ENCODE measurements around the gene SLC22A7.

The SLC22A7 gene, protein sequence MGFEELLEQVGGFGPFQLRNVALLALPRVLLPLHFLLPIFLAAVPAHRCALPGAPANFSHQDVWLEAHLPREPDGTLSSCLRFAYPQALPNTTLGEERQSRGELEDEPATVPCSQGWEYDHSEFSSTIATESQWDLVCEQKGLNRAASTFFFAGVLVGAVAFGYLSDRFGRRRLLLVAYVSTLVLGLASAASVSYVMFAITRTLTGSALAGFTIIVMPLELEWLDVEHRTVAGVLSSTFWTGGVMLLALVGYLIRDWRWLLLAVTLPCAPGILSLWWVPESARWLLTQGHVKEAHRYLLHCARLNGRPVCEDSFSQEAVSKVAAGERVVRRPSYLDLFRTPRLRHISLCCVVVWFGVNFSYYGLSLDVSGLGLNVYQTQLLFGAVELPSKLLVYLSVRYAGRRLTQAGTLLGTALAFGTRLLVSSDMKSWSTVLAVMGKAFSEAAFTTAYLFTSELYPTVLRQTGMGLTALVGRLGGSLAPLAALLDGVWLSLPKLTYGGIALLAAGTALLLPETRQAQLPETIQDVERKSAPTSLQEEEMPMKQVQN

DNA sequence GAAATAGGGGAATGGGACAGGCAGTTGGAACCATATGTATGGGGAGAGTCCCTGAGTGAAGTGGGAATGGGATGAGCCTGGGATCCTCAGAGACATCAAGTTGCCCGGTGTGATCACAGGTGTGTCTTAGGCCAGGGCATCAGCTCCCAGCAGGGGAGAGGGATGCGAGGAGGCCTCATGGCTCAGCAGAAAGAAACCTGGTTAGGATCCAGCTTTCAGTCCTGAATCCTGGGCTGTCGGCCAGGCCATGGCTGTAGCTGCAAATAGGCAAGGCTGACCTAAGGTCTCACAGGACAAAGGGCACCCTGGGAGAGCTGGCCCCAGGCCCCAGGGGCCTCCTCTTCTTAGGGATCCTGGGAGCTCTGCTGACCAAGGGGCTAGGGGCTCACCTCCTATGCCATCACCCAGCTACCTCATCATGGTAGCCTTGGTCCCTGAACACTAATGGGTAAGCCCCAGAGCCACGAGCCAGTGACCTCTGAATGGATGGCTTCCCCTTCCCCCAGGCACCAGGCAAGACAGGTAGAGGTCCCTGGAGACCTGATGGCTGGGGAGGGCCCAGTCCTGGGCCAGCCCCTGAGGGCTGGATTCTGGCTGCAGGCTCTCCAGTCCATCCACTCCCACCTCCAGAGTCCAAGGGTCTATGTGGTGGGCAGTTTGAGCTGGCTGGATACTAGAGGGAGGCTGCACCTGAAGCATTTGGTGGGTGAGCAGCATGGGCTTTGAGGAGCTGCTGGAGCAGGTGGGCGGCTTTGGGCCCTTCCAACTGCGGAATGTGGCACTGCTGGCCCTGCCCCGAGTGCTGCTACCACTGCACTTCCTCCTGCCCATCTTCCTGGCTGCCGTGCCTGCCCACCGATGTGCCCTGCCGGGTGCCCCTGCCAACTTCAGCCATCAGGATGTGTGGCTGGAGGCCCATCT is at the start of gene SLC22A7:
Gene SLC22A7, plus strand, starts transcription at position 617 of the 921 bp plus-strand sequence. Its CDS starts 99 bp downstream, at position 716.
- Histone ChIP-seq H3K27me3 (ENCODE audit: control insufficient read depth, insufficient read depth, low read length) (peaks cover 4% of the 10 kb centered on the region; the same call in 1 of the 2 replicates), H3K36me3 (ENCODE audit: control insufficient read depth, insufficient read depth, low read length) (no peaks in the 10 kb centered on the region), H3K9me3 (ENCODE audit: control insufficient read depth, insufficient read depth, low read length) (no peaks in the 10 kb centered on the region), H3K4me1 (ENCODE audit: control insufficient read depth, insufficient read depth, low read length) (no peaks in the 10 kb centered on the region), H3K9ac (ENCODE audit: low read depth, low read length) (no peak within 1 kb of the TSS), H3K27ac (ENCODE audit: low read depth, low read length) (no peak within 1 kb of the TSS), H3K4me3 (ENCODE audit: low read depth, low read length) (no peak within 1 kb of the TSS)

DNA sequence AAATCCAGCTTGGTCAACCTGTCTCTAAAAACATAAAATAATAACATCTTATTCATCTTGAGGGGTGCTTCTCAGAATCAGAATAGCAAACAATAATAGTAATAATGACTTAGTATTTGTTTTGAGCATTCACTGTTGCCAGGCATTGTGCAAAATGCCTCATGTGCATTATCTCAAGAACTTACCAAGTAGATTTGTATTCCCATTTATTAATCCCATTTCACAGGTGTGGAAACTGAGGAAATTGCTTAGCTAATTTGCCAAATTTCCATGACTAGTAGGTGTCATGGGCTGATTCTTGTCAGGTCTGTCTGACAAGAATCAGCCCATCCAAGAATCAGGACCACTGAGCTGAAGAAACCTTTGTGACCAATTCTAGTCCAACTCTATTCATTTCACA is 49.3 kb upstream of the SLC22A7 start:
- H3K9me3 ChIP-seq (ENCODE audit: control insufficient read depth, insufficient read depth, low read length), result no peaks in the 10 kb centered on the region
- H3K9ac ChIP-seq (ENCODE audit: low read depth, low read length), result no peak overlapping the region
- H3K4me3 ChIP-seq (ENCODE audit: low read depth, low read length), result no peak overlapping the region
- H3K27me3 ChIP-seq (ENCODE audit: control insufficient read depth, insufficient read depth, low read length), result peaks cover 30% of the 10 kb centered on the region
- no peaks in the 10 kb centered on the region; the same call in 1 of the 2 replicates for H3K4me1 ChIP-seq (ENCODE audit: control insufficient read depth, insufficient read depth, low read length)
- H3K36me3 ChIP-seq (ENCODE audit: control insufficient read depth, insufficient read depth, low read length), result no peaks in the 10 kb centered on the region
- H3K27ac ChIP-seq (ENCODE audit: low read depth, low read length), result no peak overlapping the region

DNA sequence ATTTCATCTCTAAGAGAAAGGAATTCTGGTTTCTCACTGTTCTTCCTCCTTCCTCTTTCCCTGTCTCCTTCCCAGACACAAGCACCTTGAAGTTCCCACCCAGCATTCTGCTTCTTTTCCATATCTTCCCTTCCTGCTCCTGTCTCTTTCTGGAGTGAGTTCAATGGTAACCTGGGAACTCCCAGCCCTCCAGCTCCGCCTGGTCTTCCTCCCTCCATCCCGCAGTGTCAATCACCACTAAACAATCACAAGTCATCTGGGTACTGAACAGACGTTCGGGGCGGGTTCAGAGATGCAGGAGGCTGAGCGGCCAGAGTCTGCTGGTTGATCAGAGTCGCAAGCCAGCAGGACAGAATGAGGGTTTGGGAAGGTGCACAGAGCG is 47.1 kb upstream of the SLC22A7 start:
- Histone ChIP-seq H3K9me3 (ENCODE audit: control insufficient read depth, insufficient read depth, low read length) (no peaks in the 10 kb centered on the region), H3K27me3 (ENCODE audit: control insufficient read depth, insufficient read depth, low read length) (peaks cover 8% of the 10 kb centered on the region), H3K36me3 (ENCODE audit: control insufficient read depth, insufficient read depth, low read length) (no peaks in the 10 kb centered on the region), H3K27ac (ENCODE audit: low read depth, low read length) (no peak overlapping the region), H3K4me3 (ENCODE audit: low read depth, low read length) (no peak overlapping the region), H3K4me1 (ENCODE audit: control insufficient read depth, insufficient read depth, low read length) (no peaks in the 10 kb centered on the region; the same call in 1 of the 2 replicates), H3K9ac (ENCODE audit: low read depth, low read length) (no peak overlapping the region)

DNA sequence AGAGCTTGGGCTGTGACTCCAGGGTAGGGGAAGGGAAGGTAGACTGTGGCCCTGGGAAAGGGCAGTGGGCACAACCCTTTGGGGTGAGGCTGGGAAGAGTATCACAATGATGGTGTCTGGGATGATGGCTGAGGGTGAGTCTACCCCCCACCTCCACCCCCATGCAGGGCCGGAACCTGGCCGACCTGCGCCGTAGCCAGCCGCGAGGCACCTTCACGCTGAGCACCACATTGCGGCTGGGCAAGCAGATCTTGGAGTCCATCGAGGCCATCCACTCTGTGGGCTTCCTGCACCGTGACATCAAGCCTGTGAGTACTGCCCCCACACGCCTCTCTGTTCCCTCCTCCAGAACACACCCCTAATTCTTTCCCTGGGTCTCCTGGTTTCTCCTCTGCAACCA is 44.7 kb upstream of the SLC22A7 start:
- Histone ChIP-seq H3K9ac (ENCODE audit: low read depth, low read length) (no peak overlapping the region), H3K9me3 (ENCODE audit: control insufficient read depth, insufficient read depth, low read length) (no peaks in the 10 kb centered on the region), H3K36me3 (ENCODE audit: control insufficient read depth, insufficient read depth, low read length) (no peaks in the 10 kb centered on the region), H3K27me3 (ENCODE audit: control insufficient read depth, insufficient read depth, low read length) (no peaks in the 10 kb centered on the region), H3K4me1 (ENCODE audit: control insufficient read depth, insufficient read depth, low read length) (no peaks in the 10 kb centered on the region), H3K27ac (ENCODE audit: low read depth, low read length) (no peak overlapping the region), H3K4me3 (ENCODE audit: low read depth, low read length) (no peak overlapping the region)

DNA sequence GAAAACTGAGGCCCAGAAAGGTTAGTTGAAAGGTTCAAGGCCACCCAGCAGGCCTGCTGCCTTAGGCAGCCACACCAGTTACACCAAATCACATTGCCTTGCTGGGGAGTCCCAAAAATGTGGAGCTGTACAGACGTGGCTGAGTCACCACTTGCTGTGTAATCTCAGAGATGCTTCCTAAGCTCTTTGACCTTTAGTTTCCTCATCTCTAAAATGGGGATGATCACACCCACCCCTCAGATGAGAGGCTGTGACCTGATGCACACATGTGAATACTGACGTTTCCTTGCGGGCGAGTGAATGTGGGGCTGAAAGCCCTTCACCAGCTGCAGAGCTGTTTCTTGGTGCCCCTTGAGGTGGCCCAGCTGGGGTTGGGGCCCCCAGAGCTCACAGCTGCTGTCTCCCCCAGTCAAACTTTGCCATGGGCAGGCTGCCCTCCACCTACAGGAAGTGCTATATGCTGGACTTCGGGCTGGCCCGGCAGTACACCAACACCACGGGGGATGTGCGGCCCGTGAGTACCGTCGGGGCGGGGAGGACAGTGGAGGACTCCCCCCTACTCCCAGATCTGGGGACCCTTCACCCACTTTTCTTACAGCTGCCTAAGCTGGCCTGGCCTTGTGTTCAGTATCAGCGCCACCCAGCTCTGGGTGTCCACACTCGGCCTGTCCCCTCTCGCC is 43.8 kb upstream of the SLC22A7 start:
- Histone ChIP-seq H3K4me3 (ENCODE audit: low read depth, low read length) (no peak overlapping the region), H3K4me1 (ENCODE audit: control insufficient read depth, insufficient read depth, low read length) (no peaks in the 10 kb centered on the region), H3K9ac (ENCODE audit: low read depth, low read length) (no peak overlapping the region), H3K27me3 (ENCODE audit: control insufficient read depth, insufficient read depth, low read length) (no peaks in the 10 kb centered on the region), H3K9me3 (ENCODE audit: control insufficient read depth, insufficient read depth, low read length) (no peaks in the 10 kb centered on the region), H3K36me3 (ENCODE audit: control insufficient read depth, insufficient read depth, low read length) (no peaks in the 10 kb centered on the region), H3K27ac (ENCODE audit: low read depth, low read length) (no peak overlapping the region)

DNA sequence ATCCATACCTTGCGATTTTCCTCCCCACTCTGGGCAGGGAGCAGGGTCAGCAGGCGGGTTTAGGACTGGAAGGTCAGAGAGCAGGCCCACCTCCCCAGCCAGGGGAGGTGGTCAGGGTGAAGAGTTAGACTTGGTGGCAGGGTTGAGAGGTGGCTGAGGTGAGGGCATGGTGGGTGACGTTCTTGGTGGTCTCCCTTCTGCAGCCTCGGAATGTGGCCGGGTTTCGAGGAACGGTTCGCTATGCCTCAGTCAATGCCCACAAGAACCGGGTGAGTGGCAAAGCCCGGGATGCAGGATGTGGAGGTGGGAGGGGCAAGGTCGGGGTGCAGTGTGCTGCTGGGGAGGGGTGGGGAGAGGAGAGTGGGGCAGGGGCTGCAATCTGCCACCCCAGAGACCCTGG is 43.2 kb upstream of the SLC22A7 start:
- no peak overlapping the region for H3K4me3 ChIP-seq (ENCODE audit: low read depth, low read length)
- no peaks in the 10 kb centered on the region for H3K9me3 ChIP-seq (ENCODE audit: control insufficient read depth, insufficient read depth, low read length)
- no peak overlapping the region for H3K27ac ChIP-seq (ENCODE audit: low read depth, low read length)
- H3K36me3 ChIP-seq (ENCODE audit: control insufficient read depth, insufficient read depth, low read length), result no peaks in the 10 kb centered on the region
- no peaks in the 10 kb centered on the region for H3K4me1 ChIP-seq (ENCODE audit: control insufficient read depth, insufficient read depth, low read length)
- H3K27me3 ChIP-seq (ENCODE audit: control insufficient read depth, insufficient read depth, low read length), result no peaks in the 10 kb centered on the region
- H3K9ac ChIP-seq (ENCODE audit: low read depth, low read length), result no peak overlapping the region

DNA sequence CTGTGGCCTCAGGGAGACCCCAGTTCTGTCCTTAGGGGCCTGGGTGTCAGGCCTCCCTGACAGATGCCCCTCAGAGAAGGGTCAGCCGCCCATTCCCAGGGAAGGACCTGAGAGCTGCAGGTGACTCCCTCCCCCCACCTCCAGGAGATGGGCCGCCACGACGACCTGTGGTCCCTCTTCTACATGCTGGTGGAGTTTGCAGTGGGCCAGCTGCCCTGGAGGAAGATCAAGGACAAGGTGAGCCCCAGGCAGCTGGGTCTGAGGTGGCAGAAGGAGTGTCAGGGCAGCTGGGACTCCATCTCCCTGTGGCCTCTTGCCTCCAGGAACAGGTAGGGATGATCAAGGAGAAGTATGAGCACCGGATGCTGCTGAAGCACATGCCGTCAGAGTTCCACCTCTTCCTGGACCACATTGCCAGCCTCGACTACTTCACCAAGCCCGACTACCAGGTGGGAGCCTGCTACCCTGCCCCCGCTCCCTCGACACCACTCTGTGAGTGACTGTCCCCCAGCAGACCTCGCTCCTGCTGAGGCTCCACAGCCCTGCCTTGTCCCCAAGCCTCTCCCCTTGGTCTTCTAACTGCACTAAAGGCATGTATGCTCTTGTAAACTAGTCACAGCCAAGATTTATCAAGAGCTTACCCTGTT is 42.5 kb upstream of the SLC22A7 start:
- H3K27ac ChIP-seq (ENCODE audit: low read depth, low read length), result no peak overlapping the region
- no peaks in the 10 kb centered on the region for H3K4me1 ChIP-seq (ENCODE audit: control insufficient read depth, insufficient read depth, low read length)
- no peaks in the 10 kb centered on the region for H3K9me3 ChIP-seq (ENCODE audit: control insufficient read depth, insufficient read depth, low read length)
- no peak overlapping the region for H3K4me3 ChIP-seq (ENCODE audit: low read depth, low read length)
- no peaks in the 10 kb centered on the region for H3K27me3 ChIP-seq (ENCODE audit: control insufficient read depth, insufficient read depth, low read length)
- H3K36me3 ChIP-seq (ENCODE audit: control insufficient read depth, insufficient read depth, low read length), result no peaks in the 10 kb centered on the region
- H3K9ac ChIP-seq (ENCODE audit: low read depth, low read length), result no peak overlapping the region

DNA sequence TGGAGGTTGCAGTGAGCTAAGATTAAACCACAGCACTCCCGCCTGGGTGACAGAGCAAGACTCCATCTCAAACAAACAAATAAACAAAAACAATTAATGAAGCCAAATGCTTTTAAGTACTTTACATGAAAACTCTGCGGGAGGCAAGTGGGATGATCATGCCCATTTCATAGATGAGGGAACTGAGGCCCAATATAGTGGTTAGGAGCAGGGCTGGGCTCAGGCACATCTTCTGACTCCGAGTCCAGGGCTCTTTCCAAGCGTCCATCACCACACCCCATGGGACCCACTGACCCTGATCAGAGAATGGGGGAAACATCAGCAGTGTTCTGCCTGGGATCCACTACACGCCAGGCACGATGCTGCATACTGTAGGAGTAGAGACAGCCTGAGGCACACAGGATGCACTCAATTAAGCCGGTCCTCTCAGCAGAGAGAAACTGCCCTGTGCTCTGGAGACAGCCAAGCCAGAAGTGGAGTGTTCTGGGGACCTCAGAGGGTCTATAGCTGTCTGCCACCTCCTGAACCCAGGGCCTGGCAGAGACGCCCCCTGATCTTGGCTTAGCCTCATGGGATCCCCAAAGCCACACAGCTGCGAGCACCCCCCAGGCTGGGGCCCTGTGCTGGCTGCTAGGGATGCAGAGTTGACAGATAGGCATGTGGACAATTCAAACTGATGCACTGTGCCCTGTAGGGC is 41.2 kb upstream of the SLC22A7 start:
- Histone ChIP-seq H3K4me3 (ENCODE audit: low read depth, low read length) (no peak overlapping the region), H3K27me3 (ENCODE audit: control insufficient read depth, insufficient read depth, low read length) (no peaks in the 10 kb centered on the region), H3K36me3 (ENCODE audit: control insufficient read depth, insufficient read depth, low read length) (no peaks in the 10 kb centered on the region), H3K9ac (ENCODE audit: low read depth, low read length) (no peak overlapping the region), H3K9me3 (ENCODE audit: control insufficient read depth, insufficient read depth, low read length) (no peaks in the 10 kb centered on the region), H3K4me1 (ENCODE audit: control insufficient read depth, insufficient read depth, low read length) (no peaks in the 10 kb centered on the region), H3K27ac (ENCODE audit: low read depth, low read length) (no peak overlapping the region)

DNA sequence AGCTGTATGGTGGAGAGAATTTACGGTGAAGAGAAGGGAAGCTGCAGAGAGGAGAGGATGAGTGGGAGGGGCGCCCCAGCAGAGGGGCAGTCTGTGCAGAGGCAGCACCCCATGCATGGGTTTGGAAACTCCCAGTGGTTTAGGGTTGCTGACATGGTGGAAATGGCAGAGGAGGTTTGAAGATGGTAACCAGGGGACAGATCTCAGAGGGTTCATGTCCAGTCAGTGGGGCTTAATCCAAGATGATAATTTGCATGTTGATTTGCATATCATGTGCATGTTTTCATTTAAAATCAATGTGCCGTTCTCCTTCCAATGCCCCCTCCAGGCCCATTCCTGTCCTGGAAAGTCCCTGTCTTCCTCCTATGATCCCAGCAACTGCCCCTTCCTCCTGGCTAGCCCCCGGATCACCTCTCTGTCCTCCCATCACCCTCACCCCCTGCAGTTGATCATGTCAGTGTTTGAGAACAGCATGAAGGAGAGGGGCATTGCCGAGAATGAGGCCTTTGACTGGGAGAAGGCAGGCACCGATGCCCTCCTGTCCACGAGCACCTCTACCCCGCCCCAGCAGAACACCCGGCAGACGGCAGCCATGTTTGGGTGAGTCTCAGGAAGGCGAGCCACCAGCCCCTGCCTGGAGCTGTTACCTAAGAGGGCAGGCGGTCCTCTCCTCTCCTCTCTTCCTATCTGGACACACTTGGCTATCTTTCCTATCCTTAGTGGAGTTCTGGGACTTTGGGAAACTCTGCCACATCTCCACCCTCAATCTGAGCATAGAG is 40.5 kb upstream of the SLC22A7 start:
- no peaks in the 10 kb centered on the region for H3K9me3 ChIP-seq (ENCODE audit: control insufficient read depth, insufficient read depth, low read length)
- no peak overlapping the region for H3K4me3 ChIP-seq (ENCODE audit: low read depth, low read length)
- H3K9ac ChIP-seq (ENCODE audit: low read depth, low read length), result no peak overlapping the region
- H3K4me1 ChIP-seq (ENCODE audit: control insufficient read depth, insufficient read depth, low read length), result no peaks in the 10 kb centered on the region
- no peak overlapping the region for H3K27ac ChIP-seq (ENCODE audit: low read depth, low read length)
- H3K36me3 ChIP-seq (ENCODE audit: control insufficient read depth, insufficient read depth, low read length), result no peaks in the 10 kb centered on the region
- H3K27me3 ChIP-seq (ENCODE audit: control insufficient read depth, insufficient read depth, low read length), result no peaks in the 10 kb centered on the region
